HUES48 (cell line): ENCODE results near the gene HSD3B1.

ENCODE experiments used
- H3K27ac ChIP-seq: one replicate; pipeline ENCODE4 v1.7.0; 2013; ENCODE audit warnings: low read depth, low read length, inconsistent platforms
- H3K27me3 ChIP-seq: 2 replicates; pipeline ENCODE4 v1.6.1; 2013; ENCODE audit warnings: mild to moderate bottlenecking, low read length; ENCODE audit not compliant: control insufficient read depth, insufficient read depth
- H3K36me3 ChIP-seq: 2 replicates; pipeline ENCODE4 v1.6.1; 2013; ENCODE audit warnings: low read length; ENCODE audit not compliant: control insufficient read depth, insufficient read depth
- H3K4me1 ChIP-seq: 2 replicates; pipeline ENCODE4 v1.6.1; 2013; ENCODE audit warnings: mild to moderate bottlenecking, low read length; ENCODE audit not compliant: control insufficient read depth, insufficient read depth
- H3K4me3 ChIP-seq: 2 replicates; pipeline ENCODE4 v1.5.1; 2013; ENCODE audit warnings: mild to moderate bottlenecking, low read depth, low read length
- H3K9ac ChIP-seq: 2 replicates; pipeline ENCODE4 v1.6.1; 2013; ENCODE audit warnings: mild to moderate bottlenecking, low read depth, low read length, moderate library complexity
- H3K9me3 ChIP-seq: 2 replicates; pipeline ENCODE4 v1.6.1; 2013; ENCODE audit warnings: low read length; ENCODE audit not compliant: control insufficient read depth, insufficient read depth

The HSD3B1 gene

DNA sequence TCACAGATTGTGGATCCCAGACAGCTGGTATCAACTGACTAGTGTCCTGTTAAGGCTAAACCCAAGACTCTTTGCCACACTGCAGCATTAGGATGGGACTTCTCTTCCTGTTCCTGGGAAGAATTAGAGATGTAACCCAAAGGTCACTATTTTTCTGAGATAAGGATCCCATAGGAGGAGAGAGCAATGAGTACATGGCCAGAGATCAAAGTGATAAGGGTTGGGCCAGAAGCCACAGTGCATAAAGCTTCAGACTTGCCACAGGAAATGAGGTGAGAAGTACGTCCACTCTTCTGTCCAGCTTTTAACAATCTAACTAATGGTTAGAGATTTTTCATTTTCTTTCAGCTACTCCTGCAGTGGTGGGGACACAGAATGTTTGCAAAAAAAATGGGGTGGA is at the start of gene HSD3B1:
TSS of gene HSD3B1 (plus strand) at position 270 of the 400 bp plus-strand sequence. CDS start 267 bp downstream, outside the sequence.
- Histone ChIP-seq H3K9me3 (no peaks in the 10 kb centered on the region), H3K9ac (no peak within 1 kb of the TSS), H3K27me3 (no peaks in the 10 kb centered on the region), H3K4me3 (no peak within 1 kb of the TSS), H3K36me3 (no peaks in the 10 kb centered on the region), H3K27ac (no peak within 1 kb of the TSS), H3K4me1 (no peaks in the 10 kb centered on the region)

DNA sequence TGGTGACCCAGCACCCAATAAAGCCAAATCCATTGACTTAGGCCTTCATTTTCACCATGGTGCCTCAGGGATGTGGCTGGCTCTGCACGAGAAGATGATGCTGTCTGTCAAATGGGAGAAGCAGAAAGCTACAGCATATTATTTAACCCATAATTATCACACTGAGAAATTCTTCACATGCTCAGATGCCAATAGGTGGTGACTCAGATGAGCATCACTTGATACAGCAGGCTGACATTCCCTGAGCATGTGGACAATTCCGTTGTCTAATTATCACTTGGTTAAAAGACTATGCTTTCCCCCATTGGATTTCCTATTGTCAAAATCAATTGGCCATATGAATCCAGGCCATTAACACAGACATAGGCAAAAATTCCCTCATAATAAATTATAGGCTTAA is 44.0 kb upstream of the HSD3B1 start:
- H3K9ac ChIP-seq: no peak overlapping the region
- H3K27ac ChIP-seq: no peak overlapping the region
- no peaks in the 10 kb centered on the region for H3K27me3 ChIP-seq
- no peaks in the 10 kb centered on the region for H3K9me3 ChIP-seq
- no peaks in the 10 kb centered on the region for H3K36me3 ChIP-seq
- H3K4me1 ChIP-seq: peaks cover 9% of the 10 kb centered on the region
- H3K4me3 ChIP-seq: no peak overlapping the region

DNA sequence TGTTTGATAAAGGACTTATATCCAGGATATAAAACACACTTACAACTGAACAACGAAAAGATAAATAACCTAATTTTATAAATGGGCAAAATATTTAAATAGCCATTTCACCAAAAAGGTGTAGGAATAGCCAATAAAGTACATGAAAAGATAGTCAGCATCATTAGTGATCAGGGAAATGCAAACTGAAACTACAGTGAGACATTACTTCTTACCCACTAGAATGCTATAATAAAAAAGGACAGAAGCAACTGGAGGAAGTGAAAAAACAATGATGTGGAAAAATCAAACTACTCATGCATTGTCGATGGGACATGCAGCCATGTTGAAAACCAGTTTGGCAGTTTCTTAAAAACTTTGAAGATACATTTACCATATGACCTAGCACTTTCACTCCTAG is 43.4 kb upstream of the HSD3B1 start:
- no peaks in the 10 kb centered on the region for H3K27me3 ChIP-seq
- no peak overlapping the region for H3K4me3 ChIP-seq
- H3K4me1 ChIP-seq: peaks cover 9% of the 10 kb centered on the region
- H3K9me3 ChIP-seq: no peaks in the 10 kb centered on the region
- H3K27ac ChIP-seq: no peak overlapping the region
- H3K9ac ChIP-seq: no peak overlapping the region
- no peaks in the 10 kb centered on the region for H3K36me3 ChIP-seq

DNA sequence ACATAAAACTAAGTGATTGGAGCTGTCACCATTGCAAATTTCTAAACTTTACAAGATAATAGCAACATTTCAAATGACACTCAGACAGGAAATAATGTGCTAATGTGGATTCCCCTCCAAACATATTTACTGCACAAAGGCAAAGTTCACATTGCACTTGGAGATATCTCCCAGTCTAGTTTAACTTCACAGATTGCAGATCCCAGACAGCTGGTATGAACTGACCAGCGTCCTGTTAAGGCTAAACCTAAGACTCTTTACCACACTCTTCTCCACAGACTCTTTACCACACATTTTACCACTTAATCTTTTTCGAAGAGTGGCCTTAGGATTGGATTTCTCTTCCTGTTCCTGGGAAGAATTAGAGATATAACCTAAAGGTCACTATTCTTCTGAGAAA is 40.6 kb upstream of the HSD3B1 start:
- Histone ChIP-seq H3K27me3 (no peaks in the 10 kb centered on the region), H3K4me3 (no peak overlapping the region), H3K9ac (no peak overlapping the region), H3K27ac (no peak overlapping the region), H3K4me1 (peaks cover 9% of the 10 kb centered on the region), H3K9me3 (no peaks in the 10 kb centered on the region), H3K36me3 (no peaks in the 10 kb centered on the region)

DNA sequence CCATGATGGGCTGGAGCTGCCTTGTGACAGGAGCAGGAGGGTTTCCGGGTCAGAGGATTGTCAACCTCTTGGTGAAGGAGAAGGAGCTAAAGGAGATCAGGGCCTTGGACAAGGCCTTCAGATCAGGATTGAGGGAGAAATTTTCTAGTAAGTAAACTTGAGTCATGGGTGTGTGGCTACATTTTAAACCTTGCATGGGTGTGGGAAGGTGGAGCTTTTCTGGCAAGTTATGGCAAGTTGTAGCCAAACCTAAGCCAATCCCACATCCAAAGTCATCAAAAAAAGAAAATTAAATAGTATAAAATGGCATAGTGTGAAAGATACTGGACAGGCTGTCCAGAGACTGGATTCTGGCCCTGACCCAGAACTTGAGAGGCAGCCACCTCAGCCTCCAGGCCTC is 39.8 kb upstream of the HSD3B1 start:
- H3K27me3 ChIP-seq: no peaks in the 10 kb centered on the region
- peaks cover 9% of the 10 kb centered on the region for H3K4me1 ChIP-seq
- H3K9ac ChIP-seq: no peak overlapping the region
- H3K4me3 ChIP-seq: no peak overlapping the region
- H3K9me3 ChIP-seq: no peaks in the 10 kb centered on the region
- no peak overlapping the region for H3K27ac ChIP-seq
- no peaks in the 10 kb centered on the region for H3K36me3 ChIP-seq

DNA sequence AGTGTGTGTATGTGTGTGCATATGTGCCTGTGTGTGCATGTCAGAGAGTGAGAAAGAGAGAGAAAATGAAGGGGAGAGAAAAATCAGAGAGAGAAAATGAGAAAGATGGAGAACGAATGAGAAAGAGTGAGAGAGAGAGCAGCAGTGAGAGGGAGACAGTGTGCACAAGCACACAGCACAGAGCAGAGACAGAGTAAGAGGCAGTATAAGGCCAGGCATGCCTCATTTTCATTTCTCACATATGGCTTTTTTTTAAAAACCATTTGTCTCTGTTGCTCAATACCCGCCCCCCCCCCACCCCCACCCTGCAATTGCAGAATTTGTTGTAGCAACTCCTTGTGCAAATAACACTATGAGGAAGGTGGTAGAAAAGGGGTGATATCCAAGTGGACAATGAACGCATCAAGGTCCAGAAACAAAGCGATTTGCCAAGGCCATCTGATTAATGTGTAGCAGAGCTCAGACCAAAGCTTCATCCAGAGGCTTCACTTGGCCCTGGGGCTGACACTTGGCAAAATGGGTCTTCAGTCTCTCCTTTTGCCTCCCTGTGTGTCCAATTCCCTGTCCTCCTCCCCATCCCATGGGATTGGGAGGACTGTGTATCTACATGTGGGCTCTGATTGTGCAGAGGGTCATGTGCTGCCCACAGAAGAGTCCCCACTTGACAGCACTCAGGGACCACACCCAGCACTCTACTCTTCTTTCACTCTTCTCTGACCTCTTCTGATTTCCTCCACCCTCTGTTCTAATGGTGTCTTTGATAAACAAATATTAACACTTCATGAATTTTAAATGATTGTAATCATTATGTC is 38.9 kb upstream of the HSD3B1 start:
- H3K9me3 ChIP-seq: no peaks in the 10 kb centered on the region
- no peaks in the 10 kb centered on the region for H3K36me3 ChIP-seq
- no peaks in the 10 kb centered on the region for H3K27me3 ChIP-seq
- no peak overlapping the region for H3K27ac ChIP-seq
- no peak overlapping the region for H3K4me3 ChIP-seq
- peaks cover 9% of the 10 kb centered on the region for H3K4me1 ChIP-seq
- H3K9ac ChIP-seq: no peak overlapping the region

DNA sequence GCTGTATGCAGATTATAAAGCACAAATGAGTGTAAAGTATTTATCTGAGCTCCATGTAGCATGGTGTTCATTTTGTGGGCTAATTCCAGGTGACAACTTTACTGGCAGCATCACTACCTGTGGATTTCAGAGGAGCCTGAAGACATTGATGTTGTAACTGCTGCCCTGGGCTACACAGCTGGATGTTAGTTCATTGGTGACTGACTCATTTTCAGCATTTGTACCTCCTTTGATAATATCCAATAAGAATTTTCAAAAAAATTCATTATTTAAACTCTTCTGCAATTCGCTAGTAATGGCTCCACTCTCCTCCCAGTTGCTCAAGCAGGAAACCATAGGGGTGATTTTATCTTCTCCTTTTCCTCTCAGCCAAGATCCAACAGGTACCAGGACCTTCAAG is 37.3 kb upstream of the HSD3B1 start:
- no peak overlapping the region for H3K4me3 ChIP-seq
- H3K27ac ChIP-seq: no peak overlapping the region
- H3K9ac ChIP-seq: no peak overlapping the region
- peaks cover 9% of the 10 kb centered on the region for H3K4me1 ChIP-seq
- no peaks in the 10 kb centered on the region for H3K9me3 ChIP-seq
- H3K36me3 ChIP-seq: no peaks in the 10 kb centered on the region
- no peaks in the 10 kb centered on the region for H3K27me3 ChIP-seq

DNA sequence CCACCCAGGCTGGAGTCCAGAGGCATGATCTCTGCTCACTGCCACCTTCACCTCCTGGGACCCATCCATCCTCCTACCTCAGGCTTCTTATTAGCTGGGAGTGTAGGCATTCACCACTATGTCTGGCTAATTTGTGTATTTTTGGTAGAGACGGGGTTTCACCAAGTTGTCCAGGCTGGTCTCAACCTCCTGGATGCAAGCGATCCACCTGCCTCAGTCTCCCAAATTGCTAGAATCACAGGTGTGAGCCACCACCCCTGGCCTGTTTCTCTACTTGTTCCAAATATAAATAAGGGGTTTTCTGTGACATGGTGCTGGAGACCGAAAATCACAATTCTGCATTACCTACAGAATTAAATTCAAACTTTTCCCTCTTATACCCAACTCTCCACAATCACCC is 36.6 kb upstream of the HSD3B1 start:
- Histone ChIP-seq H3K9me3 (no peaks in the 10 kb centered on the region), H3K27ac (no peak overlapping the region), H3K36me3 (no peaks in the 10 kb centered on the region), H3K4me3 (no peak overlapping the region), H3K27me3 (no peaks in the 10 kb centered on the region), H3K9ac (no peak overlapping the region), H3K4me1 (peaks cover 9% of the 10 kb centered on the region)

DNA sequence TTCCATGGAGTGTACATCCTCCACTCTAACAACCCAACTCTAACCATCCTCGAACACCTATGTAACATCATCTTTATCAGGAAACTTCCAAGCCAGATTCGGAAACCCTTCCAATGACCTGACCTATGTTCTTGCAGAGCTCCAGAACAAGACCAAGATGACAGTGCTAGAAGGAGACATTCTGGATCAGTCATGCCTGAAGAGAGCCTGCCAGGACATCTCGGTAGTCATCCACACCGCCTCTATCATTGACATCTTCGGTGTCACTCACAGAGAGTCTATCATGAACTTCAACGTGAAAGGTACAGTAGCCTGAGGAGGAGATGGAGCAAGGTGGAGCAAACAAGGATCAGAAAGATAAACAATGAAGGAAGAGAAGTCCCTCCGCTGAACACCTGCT is 36.1 kb upstream of the HSD3B1 start:
- Histone ChIP-seq H3K4me3 (no peak overlapping the region), H3K27me3 (no peaks in the 10 kb centered on the region), H3K9me3 (no peaks in the 10 kb centered on the region), H3K27ac (no peak overlapping the region), H3K9ac (no peak overlapping the region), H3K4me1 (peaks cover 8% of the 10 kb centered on the region), H3K36me3 (no peaks in the 10 kb centered on the region)

DNA sequence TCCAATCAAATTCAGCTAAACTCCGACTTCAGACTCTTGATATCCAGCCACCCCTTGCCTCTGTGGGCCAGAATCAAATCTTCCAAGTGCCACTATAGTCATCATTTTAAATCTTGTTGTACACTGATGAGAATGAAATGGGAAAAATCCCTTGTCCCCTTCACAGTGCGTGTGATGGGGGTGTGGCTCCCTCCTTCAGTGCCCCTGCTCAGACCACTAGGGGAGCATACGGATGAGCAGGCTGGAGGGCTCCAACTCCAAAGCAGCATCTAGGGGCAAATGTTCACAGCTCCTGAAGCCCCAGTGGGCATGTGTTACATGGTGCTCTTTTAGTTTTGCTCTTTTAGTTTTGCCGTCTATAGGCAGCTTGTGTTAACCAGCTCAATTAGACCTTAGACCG is 35.4 kb upstream of the HSD3B1 start:
- Histone ChIP-seq H3K27me3 (no peaks in the 10 kb centered on the region), H3K27ac (no peak overlapping the region), H3K9ac (no peak overlapping the region), H3K36me3 (no peaks in the 10 kb centered on the region), H3K9me3 (no peaks in the 10 kb centered on the region), H3K4me1 (peaks cover 2% of the 10 kb centered on the region), H3K4me3 (no peak overlapping the region)

DNA sequence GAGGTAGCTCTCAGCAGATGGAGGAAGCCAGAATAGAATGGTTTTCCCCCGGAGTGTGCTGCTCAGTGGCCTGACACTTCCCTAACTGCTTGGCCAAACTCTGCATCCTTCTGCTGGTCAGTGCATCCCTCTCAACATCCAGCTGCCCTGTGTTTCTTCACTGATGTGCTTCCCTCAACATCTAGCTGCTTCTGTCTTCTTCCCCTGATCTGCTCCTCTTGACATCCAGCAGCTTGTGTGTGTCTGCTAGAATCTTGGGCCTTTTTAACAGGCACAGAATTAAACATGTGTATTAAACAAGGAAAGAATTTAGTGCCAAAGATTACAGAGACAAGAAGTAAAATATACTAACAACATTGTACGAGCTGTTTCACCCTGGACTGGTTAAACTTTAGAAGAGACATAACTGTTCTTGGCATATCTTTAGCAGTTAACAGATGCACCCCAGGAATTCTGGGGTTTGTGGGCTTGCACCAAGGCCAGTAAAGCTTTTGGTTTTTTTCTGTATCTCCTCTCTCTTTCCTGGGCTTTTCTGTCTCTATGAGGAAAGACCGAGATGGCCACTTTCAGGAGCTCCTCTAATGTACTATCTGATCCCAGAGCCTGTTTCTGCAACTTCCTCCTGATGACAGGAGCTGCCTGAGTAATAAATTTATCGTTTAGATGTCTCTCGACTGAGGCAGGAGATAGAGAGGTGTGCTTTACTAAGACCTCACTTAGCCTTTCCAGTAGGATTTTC is 34.8 kb upstream of the HSD3B1 start:
- Histone ChIP-seq H3K27ac (no peak overlapping the region), H3K4me3 (no peak overlapping the region)

More for the DNA sequence above, 34.8 kb upstream of the HSD3B1 start:
- Histone ChIP-seq H3K4me1 (no peaks in the 10 kb centered on the region), H3K27me3 (no peaks in the 10 kb centered on the region), H3K36me3 (no peaks in the 10 kb centered on the region), H3K9ac (no peak overlapping the region), H3K9me3 (no peaks in the 10 kb centered on the region)
